ENCODE measurements around the gene PKIG.

DNA sequence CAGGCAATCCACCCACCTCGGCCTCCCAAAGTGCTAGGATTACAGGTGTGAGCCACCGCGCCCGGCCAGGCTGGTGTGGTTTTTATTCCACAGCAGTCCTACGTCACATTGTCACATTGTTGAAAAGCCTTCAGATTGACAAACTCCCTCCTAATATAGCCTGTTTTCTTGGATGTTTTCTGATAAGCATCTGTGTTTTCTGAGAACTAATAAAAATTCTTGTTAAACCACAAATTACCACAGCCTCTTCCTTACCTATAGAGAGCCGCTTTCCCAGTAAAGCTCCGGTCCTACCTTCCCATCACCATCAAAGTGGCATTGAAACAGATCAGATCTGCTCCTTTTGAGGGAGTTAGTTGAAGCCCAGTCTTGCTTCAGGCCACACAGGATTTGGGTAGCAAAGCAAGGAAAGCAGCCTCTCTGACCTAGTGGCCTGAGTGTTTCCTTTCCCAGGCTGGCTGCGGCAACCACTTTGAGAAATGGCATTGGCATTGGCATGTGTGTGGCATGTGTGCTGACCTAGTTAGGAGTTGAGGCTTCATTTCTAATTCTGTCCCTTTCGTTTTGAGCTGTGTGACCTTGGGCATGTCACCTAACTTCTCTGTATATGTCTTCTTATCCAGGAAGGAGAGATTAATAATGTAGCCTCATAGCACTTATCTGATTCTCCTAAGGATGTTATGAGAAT lies 1.7 kb upstream of the PKIG start:
- TF ChIP-seq, protein P1, sequence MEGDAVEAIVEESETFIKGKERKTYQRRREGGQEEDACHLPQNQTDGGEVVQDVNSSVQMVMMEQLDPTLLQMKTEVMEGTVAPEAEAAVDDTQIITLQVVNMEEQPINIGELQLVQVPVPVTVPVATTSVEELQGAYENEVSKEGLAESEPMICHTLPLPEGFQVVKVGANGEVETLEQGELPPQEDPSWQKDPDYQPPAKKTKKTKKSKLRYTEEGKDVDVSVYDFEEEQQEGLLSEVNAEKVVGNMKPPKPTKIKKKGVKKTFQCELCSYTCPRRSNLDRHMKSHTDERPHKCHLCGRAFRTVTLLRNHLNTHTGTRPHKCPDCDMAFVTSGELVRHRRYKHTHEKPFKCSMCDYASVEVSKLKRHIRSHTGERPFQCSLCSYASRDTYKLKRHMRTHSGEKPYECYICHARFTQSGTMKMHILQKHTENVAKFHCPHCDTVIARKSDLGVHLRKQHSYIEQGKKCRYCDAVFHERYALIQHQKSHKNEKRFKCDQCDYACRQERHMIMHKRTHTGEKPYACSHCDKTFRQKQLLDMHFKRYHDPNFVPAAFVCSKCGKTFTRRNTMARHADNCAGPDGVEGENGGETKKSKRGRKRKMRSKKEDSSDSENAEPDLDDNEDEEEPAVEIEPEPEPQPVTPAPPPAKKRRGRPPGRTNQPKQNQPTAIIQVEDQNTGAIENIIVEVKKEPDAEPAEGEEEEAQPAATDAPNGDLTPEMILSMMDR (IDR thresholded peaks at IDR 0.05; ENCODE audit: extremely low read depth in 1 of 2, insufficient read depth in 1 of 2, low read depth in 1 of 2, low read length in 2 of 2) = no peak
- TF ChIP-seq POLR2A (IDR thresholded peaks at IDR 0.05; ENCODE audit: low read depth, low read length) (no peak), MYC (IDR thresholded peaks at IDR 0.05; ENCODE audit: low read depth, low read length) (no peak), POLR2AphosphoS5 (IDR thresholded peaks at IDR 0.05; ENCODE audit: insufficient read depth, low read depth, low read length) (no peak), EZH2 (IDR thresholded peaks at IDR 0.05; ENCODE audit: borderline replicate concordance, low read depth, low read length, severe bottlenecking) (no peak), FOS (IDR thresholded peaks at IDR 0.05; ENCODE audit: borderline replicate concordance, insufficient read depth, low read length) (no peak)
- TF ChIP-seq, protein P2, sequence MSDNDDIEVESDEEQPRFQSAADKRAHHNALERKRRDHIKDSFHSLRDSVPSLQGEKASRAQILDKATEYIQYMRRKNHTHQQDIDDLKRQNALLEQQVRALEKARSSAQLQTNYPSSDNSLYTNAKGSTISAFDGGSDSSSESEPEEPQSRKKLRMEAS (IDR thresholded peaks at IDR 0.05; ENCODE audit: insufficient read depth, insufficient read length) = no peak
